GM03348 (cell line): ENCODE measurements around the gene POLR3A.

Source experiments
- DNase-seq: peaks from one replicate; pipeline ENCODE4 v3.0.0; 2012; ENCODE audit warnings: low spot score

POLR3A gene

DNA sequence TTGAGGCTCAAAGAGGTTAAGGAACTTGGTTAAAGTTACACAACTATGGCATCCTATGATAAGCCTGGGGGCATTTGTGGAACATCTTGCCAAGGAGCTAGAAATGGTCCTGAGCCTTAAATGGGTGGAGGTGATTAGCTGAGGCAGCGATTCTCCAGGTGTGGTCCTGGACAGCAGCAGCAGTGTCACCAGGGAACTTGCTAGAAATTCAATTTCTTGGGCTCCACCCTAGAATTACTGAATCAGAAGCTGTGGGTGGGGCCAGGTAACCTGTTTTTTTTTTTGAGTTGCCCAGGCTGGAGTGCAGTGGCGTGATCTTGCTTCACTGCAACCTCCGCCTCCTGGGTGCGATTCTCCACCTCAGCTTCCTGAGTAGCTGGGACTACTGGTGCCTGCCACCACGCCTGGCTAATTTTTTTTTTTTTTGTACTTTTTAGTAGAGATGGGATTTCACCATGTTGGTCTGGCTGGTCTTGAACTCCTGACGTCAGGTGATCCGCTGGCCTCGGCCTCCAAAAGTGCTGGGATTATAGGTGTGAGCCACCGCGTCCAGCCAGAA lies 17.5 kb upstream of the POLR3A start:
- no peak for DNase-seq

- no peak for DNase-seq
Measured at GRCh38 chr10:78045856-78046255, 16.5 kb upstream of the POLR3A start.

GRCh38 chr10:78045237-78045636 lies 15.9 kb upstream of the POLR3A start:
- no peak for DNase-seq

GRCh38 chr10:78044699-78045098 lies 15.4 kb upstream of the POLR3A start:
- DNase-seq = no peak

DNA sequence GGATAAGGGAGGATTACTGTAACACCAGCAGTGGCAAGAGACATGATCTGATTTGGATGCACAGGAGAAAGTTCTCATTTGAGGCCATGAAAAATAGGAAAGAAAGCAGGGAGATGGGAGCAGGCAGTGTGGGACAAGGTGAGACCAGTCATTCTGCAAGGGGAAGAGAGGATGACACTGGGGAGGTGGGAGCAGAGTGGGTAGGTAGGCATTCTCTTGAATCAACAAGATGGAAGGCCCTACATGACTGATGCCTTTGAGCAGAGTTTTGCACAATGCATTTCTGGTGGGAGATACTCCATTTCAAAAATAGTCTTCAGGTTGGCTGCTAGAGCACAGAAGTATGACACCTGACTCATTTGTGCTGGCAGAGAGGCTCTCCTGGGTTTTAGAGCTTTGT lies 14.9 kb upstream of the POLR3A start:
- no peak for DNase-seq

DNA sequence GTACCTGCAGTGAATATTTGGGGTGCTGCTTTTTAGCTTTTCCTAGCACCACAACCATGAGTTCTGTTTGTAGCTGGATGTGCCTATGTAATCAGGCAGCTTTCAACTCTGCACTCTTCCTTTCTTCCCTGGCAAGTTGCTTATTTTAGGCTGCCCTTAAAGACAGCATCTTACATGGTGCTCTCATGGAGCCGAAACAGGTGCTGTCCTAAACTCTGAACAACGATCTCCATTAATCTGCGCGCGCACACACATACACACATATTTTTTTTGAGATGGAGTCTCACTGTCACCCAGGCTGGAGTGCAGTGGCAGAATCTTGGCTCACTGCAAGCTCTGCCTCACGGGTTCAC lies 13.4 kb upstream of the POLR3A start:
- DNase-seq = no peak

GRCh38 chr10:78042058-78042751 lies 12.9 kb upstream of the POLR3A start:
- no peak for DNase-seq

- no peak for DNase-seq
Measured at GRCh38 chr10:78041170-78042057, 12.1 kb upstream of the POLR3A start.

DNA sequence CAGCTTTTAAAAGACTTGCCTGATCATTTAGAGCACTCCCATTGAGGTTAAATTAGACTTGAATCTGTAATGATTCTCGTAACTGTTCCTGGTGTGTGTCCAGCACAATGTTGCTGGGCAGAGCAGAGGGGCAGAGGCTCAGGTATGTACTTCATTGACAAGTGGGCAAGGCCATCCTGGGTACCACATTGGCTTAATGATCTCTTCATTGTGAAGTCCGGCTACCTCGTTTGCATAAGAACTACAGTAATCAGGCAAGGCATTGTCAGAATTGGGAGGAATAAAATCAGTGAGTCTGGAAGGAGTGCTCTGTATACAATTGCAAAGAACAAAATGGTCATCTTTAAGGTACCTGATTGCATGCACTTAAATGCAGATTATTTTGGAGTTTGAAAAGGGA lies 10.4 kb upstream of the POLR3A start:
- DNase-seq = no peak

DNA sequence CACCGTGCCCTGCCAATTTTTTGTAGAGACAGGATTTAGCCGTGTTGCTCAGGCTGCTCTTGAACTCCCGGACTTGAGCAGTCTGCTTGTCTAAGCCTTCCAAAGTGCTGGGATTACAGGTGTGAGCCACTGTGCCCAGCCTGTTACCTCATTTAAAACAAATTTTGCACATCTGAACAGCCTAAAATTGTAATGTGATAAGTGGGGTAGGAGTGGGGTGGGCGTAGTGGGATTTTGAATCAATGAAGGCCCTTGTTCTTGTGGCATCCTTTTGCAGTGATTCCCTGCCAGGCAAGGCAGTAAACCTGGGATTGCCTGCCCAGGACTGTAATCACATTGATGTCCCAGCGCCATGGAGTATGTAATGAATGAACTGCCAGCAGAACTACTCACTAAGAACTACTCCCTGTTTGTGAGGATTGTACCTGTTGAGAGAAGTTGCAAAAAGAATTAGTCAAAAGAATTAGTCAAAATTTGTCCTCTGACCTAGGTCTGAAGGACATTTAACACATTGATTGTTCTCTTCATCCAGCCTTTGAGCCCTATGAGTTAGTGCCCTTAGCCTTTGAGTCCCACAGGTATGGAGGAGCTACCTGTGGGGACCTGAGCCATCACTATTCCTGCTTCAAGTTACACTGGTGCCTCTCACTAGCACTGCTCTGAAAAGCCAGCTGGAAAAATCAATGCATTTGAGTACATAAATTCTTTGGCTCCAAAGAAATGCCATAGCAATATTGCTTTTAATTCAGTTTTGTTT lies 9.7 kb upstream of the POLR3A start:
- no peak for DNase-seq

DNA sequence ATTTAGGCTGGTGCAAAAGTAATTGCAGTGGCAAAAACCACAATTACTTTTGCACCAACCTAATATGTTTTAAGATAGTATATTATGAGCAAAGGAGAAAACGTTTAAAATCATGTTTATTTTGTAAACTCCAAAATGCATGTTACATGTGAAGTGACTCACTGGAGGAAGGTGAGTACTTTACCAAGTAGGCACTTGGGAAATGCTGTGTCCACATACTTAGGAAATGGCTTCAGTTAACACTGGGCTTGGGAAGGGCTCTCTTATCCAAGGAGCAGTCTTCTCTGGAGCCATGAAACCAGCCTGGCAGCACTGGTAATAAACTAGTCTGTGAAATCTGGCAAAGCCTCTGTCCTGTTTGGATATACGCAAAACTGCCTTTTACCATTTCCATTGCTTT lies 8.8 kb upstream of the POLR3A start:
- no peak for DNase-seq

DNA sequence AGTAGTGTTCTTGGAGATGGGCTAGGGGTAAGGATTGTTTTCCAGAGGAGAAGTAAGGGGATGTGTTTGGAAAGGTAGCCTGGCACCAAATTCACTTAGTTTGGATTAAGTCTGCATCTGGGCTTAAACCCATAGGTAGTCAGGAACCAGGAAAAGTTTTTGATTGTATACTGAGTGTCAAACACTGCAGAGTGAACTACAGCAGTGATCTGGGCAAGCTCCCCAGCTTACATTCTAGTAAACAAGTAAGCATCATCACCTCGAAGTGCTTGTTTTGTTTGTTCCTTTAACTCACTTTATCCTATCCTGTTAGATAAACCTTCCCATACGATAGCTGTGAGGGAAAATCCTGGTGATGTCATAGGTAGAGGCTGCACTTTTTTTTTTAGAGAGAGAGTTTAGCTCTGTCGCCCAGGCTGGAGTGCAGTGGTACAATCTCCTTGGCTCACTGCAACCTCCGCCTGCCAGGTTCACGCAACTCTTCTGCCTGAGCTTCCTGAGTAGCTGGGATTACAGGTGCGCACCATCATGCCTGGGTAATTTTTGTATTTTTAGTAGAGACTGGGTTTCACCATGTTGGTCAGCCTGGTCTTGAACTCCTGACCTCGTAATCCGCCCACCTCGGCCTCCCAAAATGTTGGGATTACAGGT lies 6.7 kb upstream of the POLR3A start:
- DNase-seq = no peak

DNA sequence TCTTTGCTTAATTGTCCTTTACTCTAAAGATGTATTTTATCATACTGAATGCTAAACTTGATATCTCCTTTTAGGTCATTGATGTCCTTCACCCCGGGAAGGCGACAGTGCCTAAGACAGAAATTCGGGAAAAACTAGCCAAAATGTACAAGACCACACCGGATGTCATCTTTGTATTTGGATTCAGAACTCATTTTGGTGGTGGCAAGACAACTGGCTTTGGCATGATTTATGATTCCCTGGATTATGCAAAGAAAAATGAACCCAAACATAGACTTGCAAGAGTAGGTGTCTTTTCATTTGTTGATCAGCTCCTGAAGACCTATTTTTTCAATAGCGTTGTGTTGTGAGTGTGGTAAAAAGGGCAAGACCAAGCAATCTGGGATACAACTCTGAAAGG lies 6.1 kb upstream of the POLR3A start:
- no peak for DNase-seq

GRCh38 chr10:78035025-78035424 lies 5.7 kb upstream of the POLR3A start:
- DNase-seq = no peak

- DNase-seq = peak; percentile 98
Measured at GRCh38 chr10:78033637-78034470, 4.5 kb upstream of the POLR3A start, which contains the start of gene RPS24. TSS of gene RPS24 (plus strand) at chr10:78033863. CDS start at chr10:78033902, 39 bp downstream.

GRCh38 chr10:78033387-78033636 lies 4.0 kb upstream of the POLR3A start:
- DNase-seq = no peak

DNA sequence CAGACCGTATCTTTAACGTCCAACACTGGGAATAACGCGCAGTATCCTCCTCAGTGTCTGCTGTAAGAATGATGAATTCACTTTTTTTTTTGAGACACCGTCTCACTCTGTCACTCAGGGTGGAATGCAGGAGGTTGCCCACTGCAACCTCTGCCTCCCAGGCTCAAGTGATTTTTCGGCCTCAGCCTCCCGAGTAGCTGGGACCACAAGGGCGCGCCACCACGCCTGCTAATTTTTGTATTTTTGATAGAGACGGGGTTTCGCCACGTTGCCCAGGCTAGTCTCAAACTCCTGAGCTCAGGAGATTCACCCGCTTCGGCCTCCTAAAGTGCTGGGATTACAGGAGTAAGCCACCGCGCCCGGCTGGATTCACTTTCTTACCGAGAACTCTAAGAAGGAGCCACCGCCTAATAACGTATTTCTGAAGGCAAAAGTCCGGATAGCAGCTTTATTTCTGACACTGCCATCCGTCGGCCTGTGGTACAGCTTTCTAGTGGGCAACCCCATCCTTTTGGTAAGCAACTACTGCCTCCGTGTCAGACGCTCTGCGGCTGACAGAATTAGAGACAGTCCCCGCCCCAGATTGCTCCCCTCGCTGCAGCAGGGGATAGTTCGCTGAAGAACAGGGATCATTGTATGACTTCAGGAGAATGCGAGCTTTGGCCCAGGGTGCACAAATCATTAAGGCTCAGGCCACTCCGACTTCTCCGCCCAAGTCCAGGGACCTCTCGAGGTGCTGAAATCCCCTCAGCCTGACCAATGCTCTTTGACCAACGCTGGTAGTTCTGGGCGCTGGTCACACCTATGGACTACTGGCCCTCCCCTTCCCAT lies 662 bp downstream of the POLR3A start:
- peak; percentile 53 for DNase-seq

- peak; percentile 27 for DNase-seq
Measured at GRCh38 chr10:78025685-78026364, 3.5 kb downstream of the POLR3A start.

- DNase-seq = no peak
Measured at GRCh38 chr10:78023741-78024140, 5.6 kb downstream of the POLR3A start.

- no peak for DNase-seq
Measured at GRCh38 chr10:78021201-78021600, 8.1 kb downstream of the POLR3A start.
